Stimulated activated naive CD4-positive, alpha-beta T cell treated with Interleukin-2 at 50 U/mL for 16 hours (primary cell): Measurements from ENCODE around the gene FRMD7.

ENCODE experiments used
- DNase-seq: peaks from one replicate; lab custom pipeline; 2025; lab: John Stamatoyannopoulos, UW

Gene FRMD7

DNA sequence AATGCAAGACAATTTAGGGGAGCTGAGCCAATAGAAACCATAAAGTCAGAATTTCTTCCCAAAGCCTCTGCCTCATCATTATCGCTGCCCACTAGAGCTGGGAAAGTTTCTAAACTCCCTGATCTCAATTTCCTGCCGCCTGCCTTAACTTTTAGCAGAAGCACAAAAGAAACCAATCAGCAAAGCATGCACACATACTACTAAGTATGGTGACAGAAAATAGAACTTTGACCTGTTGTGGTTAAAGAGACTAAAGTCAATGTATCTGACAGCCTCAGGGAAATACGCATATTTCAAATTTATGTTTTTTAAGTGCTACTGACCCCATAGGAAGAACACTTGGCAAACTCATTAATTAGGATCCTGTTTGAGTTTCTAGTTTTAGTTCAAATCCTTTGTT, 94.7 kb downstream of the FRMD7 start:
- DNase-seq = no peak

DNA sequence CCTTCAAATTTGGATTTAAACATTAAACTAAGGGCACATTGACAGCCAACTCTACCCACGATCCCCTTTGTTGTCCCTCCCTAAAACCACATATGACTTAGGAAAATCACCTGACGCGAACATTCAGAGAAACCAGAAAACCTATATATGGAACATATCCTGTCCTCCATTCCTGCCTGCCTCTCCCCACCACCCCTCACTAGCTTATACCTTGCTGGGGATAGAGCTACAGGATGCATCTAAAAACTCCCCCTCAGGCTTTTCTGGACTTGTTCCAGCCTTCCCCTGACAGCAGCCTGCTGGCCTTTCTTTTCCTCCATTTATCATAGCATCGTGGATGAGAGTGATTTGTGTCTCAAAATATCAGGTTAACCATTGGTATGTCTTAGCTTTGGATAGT, 96.0 kb downstream of the FRMD7 start:
- no peak for DNase-seq

DNA sequence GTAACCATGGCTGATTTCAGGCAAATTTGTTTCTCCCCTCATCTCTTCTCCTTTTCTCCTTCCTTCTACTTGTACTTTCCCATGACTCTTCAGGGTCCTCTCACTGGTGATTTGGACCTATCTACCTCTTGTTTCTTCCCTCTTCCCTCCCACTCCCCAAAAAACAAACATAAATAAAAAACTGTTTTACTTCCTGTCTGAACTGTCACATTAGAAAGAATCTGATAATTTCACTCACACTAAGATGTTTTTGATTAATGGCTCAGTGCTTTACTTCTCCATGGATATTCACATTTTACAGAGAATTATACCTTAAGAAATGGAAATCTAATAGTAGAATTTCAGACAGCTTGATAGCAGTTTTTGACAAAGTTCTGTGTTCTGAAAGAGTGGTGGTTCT, 97.6 kb downstream of the FRMD7 start:
- no peak for DNase-seq
